ENCODE results near the gene PI4KA.
A peak's percentile ranks its signal among the peaks of the same experiment; 100 is the strongest.
"Not testable (repeated sequence)": the region's sequence is repeated elsewhere in the genome, so short reads cannot be mapped to it uniquely, and the experiment has no call there.

PI4KA gene

DNA sequence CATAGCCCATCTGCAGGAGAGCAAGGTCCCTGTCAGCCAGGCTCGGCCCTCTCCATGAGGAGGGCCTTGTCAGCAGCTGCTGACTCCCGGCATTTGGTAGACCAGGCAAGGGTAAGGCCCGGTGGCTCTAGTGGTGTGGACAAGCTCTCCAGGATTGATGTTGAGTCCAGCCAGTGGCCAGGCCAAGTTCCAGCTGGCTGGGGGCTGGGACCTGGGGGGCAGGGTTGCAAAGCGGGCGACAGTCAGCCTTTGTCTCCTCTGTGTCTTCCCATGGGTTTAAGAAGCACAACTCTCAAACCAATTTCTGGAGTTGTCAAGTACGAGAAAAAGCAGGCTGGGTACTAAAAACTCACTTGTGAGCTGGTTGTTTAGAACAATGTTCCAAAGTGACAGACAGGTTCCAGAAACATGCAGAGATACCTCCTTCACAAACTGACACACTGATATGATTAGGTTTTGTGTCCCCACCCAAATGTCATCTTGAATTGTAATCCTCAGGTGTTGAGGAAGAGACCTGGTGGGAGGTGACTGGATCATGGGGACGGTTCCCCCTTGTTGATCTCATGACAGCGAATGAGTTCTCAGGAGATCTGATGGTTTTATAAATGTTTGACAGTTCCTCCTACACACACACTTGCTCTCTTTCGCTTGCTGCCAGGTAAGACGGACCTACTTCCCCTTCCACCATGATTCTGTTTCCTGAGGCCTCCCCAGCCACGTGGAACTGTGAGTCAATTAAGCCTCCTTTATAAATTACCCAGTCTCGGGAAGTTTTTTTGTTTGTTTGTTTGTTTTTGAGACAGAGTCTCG, 137.0 kb downstream of the PI4KA start:
- no peak for DNase-seq (ENCODE audit: low read depth)

DNA sequence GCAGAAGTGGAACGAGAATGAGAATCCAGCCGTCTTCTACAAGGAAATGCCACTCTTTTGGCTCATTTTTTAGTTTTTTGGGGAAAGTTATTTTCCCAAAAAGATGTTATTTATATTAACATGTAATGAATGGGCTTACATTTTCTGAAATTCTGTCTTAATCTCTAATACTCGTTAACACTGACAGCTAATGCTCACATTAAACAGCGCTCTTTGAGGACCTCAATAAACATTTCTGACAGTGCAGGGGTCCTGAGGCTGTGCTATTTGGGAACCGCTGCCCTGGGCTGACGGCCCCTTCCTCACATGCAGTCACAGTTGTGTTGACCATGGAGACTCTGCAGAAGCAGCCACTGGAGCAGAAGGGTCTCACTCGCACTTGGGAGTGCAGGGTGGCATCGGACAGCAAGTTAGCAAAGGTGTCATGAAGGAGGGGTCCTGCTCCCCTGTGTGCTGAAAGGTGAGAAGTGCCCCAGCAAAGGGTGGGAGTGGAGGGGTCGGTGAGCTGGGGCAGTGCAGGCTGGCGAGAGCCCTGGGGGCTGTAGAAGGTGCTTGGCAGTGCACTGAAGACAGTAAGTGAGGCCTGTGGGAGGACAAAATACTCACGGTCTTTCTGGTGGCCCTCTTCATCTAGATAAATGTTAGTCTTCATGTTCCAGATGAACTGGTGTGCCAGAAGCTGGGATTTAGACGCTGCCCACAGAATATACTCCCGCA, 137.8 kb downstream of the PI4KA start:
- DNase-seq (ENCODE audit: low read depth) = no peak

DNA sequence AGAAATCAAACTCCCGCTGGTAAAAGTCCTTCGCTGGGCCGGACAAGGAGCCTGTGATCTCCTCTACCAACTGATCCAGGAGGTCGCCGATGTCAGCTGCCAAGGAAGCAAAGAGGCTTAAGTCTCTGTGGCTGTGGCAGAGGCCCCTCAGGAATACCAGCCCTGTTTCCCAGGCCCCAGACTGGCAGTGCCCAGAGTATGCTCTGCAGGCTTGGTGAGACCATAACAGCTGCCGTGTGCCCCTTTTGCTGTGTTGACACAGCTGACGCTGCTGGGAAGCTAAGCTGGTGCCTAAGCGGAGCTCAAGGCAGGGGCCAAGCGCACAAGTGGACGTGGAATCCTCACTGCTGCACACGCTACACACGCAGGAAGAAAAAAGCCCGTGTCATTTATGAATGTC, 139.9 kb downstream of the PI4KA start:
- DNase-seq (ENCODE audit: low read depth) = not testable (repeated sequence)

DNA sequence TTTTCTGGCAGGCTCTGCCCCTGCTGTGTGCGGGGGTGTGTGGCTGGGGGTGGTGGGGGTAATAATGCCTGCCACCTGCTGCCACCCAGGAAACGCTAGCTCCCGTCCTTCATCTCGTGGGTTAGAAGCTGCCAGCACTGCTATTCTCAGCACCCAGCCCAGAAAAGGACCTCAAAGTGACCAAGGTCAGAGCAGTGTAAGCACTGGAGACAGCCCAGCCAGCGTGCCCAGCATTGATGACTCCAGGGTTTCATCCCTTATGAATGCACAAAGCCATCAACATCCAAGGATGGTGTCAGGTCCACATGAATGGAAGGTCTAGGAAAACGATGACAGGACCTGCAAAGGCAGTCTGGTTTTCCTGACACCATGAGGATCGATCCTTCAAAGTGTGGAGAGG, 140.6 kb downstream of the PI4KA start:
- DNase-seq (ENCODE audit: low read depth) = not testable (repeated sequence)

DNA sequence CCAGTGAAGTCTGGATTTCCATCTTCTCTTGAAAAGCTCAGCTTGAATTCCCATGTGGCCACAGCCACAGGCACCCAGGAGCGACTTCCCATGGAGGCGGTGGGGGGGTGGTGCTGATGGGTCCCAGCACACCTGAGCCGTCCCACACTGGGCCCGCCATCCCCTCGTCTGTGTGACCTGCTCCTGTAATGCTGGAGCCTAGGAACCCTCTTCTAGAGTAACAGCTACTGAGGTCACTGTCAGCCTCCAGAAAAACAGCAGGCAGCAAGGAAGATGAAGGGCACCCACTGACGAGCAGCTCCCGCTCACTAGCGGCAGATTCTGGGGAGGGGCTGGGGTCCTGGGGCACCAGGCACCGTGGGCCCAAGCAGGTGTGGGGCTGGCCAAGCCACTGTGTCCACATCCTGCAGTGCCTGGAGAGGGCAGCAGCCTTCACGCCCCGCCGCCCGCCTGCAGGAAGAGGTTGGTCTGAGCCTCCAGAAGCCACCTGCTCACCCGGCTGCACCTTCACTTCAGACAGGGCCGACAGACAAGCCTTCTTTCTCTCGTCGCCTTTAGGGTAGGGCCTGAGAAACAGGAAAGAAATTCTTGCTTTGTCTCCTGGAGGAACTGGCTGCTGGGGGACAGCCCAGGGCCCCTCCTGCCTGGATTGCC, 141.3 kb downstream of the PI4KA start:
- DNase-seq (ENCODE audit: low read depth) = not testable (repeated sequence)

DNA sequence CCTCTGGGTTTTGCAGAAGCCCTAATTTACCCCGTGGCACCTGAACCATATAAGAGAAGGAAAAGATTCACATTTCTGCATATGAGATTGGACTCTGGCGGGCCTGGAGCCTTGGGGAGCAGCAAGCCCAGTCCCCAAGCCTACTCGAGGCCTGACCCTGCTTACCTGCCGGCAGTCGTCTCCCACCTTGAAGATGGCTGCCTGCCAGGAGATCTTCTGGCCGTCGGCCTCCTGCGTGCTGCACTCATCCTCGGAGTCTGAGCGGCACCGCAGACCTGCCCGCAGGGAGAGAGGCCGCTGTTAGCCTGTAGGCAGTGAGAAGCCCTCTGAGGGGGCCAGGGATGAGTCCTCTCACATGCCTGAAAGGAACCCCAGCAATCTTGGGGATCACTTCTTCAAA, 145.5 kb downstream of the PI4KA start:
- not testable (repeated sequence) for DNase-seq (ENCODE audit: low read depth)

DNA sequence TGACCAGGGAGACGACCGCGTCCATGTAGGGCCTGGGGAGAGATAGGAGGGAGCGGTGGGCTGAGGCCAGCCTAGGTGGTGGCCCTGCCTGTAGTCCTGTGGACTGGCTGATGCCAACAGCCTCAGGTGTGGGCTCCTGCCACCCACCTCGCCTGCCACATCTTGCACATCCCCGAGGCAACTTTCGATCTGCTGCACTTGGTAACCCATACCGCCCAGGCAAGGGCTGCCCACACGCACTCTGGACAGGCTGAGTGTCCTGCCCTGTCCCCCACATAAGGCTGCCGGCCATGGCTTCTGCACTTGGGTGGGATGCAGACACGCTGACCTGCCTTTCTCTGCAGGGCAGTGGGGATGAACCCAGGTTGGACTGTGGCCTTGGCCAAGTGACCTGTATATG, 148.6 kb downstream of the PI4KA start:
- DNase-seq (ENCODE audit: low read depth) = not testable (repeated sequence)

DNA sequence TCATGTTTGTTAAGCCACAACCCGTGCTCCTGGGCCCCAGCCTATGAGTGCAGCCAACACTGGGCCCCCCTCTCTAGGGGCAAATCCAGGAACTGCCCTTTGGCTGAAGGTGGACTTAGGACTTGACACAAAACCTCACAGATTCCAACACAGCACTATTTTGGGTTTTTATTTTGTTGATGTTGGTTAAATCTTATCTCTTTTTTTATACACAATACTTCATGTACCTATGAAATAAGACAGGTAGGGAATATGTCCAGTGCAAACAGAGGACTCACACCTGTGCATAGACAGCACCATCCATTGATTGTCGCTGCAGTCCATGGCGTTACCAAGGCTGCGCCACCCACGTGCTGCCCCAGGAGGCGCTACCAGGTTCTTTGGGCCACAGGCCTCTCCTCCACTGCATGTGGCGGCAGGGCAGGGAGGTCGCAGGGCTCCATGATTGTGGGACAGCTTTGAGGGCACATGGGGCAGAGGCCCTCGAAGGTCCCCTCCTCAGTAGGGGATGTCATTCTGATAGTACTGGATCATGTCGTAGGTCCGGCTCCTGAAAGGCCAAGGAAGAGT, 151.0 kb downstream of the PI4KA start:
- DNase-seq (ENCODE audit: low read depth) = not testable (repeated sequence)

DNA sequence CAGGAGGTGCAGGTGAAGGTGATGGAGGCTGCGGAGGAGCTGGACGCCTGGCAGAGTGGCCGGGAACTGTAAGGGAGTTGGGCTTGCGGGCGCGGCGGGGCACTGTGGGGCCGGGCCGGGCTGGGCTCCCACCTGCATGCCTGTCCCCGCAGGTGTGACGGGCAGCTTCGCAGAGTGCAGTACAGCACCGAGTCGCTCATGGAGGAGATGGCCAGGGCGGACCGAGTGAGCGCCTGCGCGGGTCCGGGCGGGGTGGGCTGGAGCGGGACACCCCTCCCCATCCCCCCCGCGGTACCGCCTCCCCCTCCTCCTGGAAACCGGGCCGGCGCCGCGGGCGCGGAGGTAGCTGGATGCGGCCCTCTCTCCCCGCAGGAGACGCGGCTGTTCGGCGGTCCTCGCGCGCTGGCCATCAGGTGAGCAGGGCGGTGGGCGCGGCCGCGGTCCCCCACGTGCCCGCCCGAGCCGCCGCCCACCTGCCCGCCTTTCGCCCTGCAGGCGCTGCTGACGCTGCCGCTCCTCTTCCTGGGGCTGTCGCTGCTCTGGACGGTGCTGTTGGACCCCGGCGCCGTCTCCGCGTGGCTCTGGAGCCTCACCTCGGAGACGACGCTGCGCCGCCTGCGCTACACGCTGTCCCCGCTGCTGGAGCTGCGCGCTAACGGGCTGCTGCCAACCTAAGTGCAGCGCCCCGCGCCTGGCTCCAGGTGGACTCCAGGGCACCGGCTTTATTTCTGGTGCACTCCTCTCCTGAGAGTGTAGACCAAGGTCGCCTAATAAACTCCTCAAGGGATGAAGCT, 154.6 kb downstream of the PI4KA start:
- DNase-seq (ENCODE audit: low read depth) = not testable (repeated sequence)

DNA sequence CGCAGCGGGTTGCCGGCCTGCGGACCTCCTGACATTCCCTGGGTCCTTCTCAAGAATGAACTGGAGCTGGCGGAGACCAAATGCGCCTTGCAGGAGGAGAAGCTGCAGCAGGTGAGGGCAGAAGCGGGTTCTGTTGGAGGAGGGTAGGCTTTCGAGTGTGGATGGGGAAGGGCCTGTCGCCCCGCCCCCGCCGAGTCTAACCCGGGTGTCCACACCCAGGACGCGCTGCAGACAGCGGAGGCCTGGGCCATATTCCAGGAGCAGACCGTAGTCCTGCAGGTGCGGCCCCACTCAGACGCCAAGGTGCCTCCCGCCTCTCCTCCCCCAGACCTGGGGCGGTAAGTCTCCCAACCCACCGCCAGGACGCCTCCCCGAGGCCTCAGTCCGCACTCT, 155.2 kb downstream of the PI4KA start:
- DNase-seq (ENCODE audit: low read depth) = not testable (repeated sequence)

DNA sequence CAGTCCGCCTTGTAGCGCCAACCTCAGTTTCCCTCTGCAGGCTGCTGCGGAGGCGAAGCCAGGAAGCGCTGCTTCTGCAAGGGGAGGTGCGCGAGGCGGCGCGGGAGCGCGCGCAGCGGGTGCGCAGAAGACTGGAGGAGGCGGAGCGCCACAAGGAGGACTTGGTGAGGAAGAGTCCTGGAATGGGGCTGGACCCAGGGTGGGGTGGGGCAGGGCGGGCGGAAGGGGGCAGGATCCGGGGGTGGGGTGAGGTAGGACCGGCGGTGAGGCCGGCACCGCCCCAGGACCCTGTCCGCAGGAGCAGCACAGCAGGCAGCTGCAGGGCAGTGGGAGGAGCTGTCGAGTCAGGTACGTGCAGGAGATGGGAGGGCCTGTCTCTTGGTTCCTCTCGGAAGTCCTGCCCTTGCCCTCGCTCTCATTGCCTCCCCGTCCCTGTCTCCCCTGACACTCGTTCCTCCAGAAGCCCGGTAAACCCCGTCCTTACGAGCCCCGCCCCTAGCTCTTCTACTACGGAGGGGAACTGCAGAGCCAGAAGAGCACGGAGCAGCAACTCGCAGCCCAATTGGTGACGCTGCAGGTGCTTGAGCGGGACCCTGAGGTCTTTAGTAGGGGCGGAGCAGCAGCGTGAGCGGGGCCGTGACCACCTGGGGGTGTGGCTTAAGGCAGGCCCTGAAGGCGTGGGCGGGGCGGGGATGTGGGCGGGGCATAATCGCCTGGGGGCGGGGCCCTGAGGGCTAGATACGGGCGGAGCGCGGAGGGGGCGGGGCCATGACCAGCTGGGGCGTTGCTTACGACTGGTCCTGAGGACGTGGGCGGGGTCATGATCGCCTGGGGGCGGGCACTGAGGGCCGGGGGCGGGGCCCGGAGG, 155.8 kb downstream of the PI4KA start:
- peak; percentile 53 for DNase-seq (ENCODE audit: low read depth)

DNA sequence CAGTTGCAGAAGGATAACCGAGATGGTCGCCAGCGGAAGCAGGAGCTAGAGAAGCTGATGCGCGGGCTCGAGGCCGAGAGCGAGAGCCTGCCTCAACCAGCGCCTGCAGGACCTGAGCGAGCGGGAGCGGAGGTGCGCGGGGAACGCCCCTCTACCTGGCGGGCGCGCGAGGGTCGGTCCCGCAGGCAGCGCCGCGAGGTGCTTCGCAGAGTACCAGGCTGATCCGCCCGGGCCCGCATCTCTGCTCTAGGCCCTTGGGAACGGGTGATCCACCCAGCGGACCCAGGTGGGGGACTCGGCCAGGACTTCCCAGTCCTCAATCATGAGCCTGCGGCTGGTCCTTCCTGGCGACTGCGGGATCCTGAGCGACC, 156.5 kb downstream of the PI4KA start:
- not testable (repeated sequence) for DNase-seq (ENCODE audit: low read depth)

DNA sequence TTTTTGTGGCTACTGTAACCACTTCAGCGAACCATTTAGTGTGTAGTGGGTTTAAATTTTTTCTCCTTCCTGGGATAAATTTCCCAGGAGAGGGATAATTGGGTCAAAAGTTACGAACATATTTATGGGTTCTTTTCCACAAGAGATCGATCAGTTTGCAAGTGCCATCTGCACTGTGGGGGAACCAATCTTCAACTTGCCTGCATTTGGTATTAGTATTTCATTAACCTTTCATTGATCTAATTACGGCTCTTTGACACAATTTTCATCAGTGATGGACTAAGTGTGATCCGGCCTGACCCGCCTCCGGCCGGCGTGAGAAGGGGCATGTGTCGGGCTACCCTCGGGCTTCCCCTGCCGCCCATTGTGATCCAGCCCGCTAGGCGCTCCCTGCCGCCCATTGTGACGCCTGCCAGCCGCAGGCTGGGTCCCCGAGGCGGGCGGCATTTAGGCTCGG, 156.9 kb downstream of the PI4KA start:
- DNase-seq (ENCODE audit: low read depth) = not testable (repeated sequence)

DNA sequence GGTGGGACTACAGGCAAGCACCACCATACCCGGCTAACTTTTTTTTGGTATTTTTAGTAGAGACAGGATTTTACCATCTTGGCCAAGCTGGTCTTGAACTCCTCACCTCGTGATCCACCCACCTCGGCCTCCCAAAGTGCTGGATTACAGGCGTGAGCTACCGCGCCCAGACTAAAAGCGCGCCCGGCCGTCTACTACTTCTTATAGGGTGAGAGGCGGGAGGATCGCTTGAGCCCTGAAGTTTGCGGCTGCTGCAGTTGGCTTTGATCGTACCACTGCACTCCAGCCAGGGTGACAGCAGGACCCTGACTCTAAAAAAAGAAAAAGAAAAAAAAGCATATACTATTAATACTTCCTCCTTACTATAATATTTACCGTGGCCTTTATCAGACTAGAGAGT, 158.3 kb downstream of the PI4KA start:
- DNase-seq (ENCODE audit: low read depth) = not testable (repeated sequence)

DNA sequence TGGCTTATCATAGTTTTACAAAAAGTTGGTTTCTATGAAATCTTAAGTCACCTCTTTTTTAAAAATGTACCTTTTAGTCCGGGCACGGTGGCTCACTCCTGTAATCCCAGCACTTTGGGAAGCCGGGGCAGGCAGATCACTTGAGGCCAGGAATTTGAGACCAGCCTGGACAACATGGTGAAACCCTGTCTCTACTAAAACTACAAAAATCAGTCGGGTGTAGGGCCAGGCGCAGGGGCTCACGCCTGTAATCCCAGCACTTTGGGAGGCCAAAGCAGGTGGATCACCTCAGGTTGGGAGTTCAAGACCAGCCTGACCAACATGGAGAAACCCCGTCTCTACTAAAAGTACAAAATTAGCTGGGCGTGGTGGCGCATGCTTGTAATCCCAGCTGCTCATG, 158.8 kb downstream of the PI4KA start:
- DNase-seq (ENCODE audit: low read depth) = not testable (repeated sequence)

DNA sequence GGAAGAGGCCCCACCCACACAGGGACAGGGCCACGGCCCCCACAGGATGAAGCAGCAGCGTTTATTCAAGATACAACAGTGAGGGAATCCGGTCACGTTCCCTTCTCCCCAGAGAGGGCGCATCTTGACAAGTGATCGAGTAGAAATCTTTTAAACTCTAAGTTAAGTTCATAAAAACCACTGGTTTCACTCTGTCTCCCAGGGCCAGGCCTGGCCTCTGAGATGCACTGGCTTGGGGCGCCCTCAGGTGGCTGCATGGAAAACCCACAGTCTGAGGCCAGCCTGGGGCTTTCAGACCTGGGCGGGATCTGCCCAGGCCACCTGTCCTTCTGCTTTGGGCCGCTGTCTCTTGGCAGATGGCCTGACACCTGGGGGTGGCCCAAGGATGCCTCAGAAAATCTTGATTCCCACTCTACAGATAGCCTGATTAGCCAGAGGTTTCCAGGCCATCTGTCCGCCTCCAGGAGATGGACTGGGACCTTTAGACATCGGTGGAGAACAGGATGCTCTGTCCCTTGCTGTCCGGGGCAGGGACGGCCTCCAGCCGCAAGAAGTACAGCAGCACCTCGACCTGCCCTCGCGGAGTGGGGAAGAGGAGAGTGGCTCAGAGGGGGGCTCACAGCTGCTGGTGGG, 161.0 kb downstream of the PI4KA start:
- peak; percentile 76 for DNase-seq (ENCODE audit: low read depth)

DNA sequence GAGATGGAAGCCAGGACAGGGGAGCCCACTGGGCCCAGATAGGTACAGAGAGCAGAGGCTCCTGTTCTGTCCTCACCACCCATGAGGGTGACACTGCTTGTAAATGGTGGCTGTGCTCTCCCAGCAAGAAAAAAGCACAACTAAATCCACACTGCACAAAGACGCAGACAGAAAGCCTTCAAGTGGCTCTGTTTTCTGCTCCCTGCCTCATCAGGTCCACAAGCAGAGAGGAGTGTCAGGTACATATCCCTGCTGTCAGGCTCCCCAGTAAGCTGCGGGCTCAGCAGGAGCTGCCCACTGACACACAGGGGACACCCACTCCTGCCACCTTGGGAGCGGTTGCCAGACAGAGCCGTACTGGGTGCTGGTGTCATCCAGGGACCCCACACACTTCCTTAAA, 162.6 kb downstream of the PI4KA start:
- DNase-seq (ENCODE audit: low read depth) = not testable (repeated sequence)

DNA sequence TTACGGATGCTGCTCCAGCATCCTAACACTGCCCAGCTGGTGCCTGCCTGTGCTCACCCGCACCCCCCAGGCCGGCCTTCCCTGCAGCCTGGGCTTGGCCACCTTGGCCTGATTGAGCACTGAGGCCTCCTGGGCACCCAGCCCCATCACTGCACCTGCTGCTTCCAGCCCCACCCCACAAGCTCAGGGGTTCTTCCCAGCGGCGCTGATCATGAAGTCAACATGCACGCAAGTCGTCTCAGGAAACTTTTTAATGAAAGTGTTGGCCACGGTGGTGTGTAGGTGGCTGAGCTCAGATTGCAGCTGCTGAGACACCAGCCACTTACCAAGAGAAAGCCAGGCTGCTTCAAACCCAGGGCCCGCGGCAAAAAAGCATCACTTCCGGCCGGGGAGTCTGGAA, 163.4 kb downstream of the PI4KA start:
- DNase-seq (ENCODE audit: low read depth) = not testable (repeated sequence)

DNA sequence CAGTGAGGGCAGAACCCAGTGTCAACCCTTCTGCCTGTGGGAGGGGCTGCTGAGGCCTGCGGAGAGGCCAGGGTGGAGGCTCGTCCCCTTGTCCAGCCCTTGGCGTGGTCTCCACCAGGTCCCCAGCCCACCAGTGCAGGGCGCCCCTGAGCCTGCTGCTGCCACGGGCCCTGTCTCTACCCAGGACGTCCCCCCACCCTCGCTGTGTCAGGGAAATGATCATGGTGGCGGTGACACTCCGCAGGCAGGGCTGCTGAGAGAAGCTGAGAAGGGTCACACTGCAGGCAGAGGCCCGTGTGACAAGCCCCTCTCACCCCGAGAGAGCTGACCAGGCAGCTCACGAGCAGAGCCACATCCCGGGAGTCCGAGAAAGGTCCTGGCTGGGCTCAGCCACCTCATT, 164.4 kb downstream of the PI4KA start:
- not testable (repeated sequence) for DNase-seq (ENCODE audit: low read depth)

DNA sequence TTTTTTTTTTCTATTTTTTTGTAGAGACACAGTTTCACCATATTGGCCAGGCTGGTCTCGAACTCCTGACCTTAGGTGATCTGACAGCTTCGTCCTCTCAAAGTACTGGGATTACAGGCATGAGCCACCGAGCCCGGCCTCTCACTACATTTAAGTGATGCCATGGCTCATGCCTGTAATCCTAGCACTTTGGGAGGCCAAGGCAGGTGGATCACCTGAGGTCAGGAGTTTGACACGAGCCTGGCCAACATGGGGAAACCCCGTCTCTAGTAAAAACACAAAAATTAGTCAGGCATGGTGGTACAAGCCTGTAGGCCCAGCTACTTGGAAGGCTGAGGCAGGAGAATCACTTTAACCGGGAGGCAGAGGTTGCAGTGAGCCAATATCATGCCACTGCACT, 165.7 kb downstream of the PI4KA start:
- DNase-seq (ENCODE audit: low read depth) = not testable (repeated sequence)
